Endometrial microvascular endothelial cells (primary cell): ENCODE data around the gene ZNF483. TPM values are rescaled to one million over a fixed set of nuclear protein-coding genes. Genes with fewer than 3 reads are reported as not detected.
"Not testable (repeated sequence)": the region's sequence is repeated elsewhere in the genome, so short reads cannot be mapped to it uniquely, and the experiment has no call there.

ENCODE experiments used
- in situ Hi-C: cut with HindIII; loops from 2 replicates; pipeline ENCODE4 v1.10.0; 2017; ENCODE audit warnings: low sequenced_read_pairs, low pct_unique_long_range_greater_than_20kb; ENCODE audit errors: inconsistent ontology term
- total RNA-seq: library from RNA; depleted of rRNA; stranded (reverse); fragments of >200 nt; gene quantifications from one replicate; pipeline ENCODE4 v1.2.3, GENCODE V29; 2015; ENCODE audit errors: inconsistent ontology term

The ZNF483 gene
- 1.7 TPM for total RNA-seq

GRCh38 chr9:111525056-111525977, at the start of gene ZNF483:
Gene ZNF483 (plus strand): TSS chr9:111525179. CDS start chr9:111527396, 2,217 bp downstream.
- in situ Hi-C loops, result no loop called here

GRCh38 chr9:111475195-111475594, 49.8 kb upstream of the ZNF483 start:
- in situ Hi-C loops, result no loop called here

DNA sequence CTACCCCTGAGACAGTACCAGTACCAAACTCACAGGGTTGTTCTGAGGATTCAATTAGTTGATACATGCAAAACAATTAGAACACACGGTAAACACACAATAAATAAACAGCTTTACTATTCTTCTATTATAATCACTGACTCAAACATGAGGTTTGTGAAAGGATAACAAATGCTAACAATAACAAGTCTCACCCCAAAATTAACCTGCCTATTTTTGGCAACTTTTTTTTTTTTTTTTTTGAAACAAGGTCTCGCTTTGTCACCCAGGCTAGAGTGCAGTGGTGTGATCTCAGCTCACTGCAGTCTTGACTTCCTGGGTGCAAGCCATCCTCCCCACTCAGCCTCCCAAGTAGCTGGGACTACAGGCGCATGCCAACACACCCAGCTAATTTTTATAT, 47.3 kb upstream of the ZNF483 start:
- in situ Hi-C loops, result no loop called here

DNA sequence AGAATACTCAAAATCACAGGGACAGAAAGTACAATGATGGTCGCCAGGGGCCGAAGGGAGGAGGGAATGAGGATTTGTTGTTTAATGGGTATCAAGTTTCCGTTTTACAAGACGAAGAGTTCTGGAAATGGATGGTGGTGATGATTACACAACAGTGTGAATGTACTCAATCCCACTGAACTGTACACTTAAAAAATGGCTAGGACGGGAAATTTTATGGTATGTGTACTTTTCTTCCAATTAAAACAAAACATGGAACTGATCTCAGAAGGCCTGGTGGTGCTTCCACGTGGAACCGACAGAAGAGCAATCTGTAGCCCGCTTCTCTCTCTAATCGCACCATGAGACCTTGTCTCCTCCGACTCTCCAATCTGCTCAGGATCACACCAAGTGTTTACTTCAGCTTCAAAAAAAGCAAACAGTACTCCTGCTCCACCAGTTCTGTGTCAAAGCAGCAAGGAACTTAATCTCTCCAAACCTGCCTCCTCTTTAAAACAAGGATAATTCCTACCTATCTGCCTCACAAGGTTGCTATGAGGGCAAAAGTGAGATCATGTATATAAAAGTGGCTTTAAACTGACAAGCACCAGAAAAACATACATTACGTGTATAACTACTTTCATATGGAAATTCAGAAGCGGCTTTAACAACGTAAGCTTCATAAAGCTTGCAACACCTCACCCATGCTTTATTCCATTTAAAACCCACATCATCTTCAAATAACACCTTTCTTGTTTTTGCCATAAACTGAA, 42.9 kb upstream of the ZNF483 start:
- in situ Hi-C loops, result no loop called here

DNA sequence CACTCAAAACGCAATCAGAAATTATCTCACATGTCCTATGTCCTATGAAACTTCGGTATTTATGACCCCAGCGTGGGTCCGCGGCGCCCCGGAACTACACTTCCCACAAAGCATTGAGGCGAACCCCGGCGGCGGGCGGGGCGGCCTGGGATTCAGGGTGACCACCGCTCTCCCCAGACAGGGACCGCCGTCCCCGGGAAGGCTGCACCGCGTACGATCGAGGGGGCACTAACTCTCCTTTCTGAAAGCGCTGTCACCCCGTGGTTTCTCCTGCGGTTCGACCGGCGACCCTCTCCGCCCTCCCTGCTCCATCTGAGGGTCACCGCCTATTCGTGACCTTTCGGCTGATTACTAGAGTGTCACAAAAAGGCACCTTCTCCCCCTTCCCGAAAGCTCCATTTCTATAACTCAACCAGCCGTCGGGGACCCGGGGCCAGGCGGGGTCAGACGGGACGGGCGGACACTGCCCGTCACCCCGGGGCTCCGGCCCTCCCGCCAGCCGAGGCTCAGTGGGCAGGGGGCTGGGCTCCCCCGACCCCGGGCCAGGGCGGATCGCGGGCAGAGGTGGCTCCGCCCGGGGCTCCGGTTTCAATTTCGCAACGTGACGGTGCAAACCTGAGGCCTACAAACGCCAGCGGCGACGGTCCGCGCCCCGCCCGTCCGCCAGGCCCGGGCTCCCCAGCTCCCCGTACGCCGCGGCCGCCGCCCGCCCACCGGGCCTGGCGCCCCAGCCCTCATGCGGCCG, 42.1 kb upstream of the ZNF483 start:
- in situ Hi-C loops, result no loop called here

GRCh38 chr9:111483439-111483857, 41.5 kb upstream of the ZNF483 start:
- in situ Hi-C loops, result no loop called here

DNA sequence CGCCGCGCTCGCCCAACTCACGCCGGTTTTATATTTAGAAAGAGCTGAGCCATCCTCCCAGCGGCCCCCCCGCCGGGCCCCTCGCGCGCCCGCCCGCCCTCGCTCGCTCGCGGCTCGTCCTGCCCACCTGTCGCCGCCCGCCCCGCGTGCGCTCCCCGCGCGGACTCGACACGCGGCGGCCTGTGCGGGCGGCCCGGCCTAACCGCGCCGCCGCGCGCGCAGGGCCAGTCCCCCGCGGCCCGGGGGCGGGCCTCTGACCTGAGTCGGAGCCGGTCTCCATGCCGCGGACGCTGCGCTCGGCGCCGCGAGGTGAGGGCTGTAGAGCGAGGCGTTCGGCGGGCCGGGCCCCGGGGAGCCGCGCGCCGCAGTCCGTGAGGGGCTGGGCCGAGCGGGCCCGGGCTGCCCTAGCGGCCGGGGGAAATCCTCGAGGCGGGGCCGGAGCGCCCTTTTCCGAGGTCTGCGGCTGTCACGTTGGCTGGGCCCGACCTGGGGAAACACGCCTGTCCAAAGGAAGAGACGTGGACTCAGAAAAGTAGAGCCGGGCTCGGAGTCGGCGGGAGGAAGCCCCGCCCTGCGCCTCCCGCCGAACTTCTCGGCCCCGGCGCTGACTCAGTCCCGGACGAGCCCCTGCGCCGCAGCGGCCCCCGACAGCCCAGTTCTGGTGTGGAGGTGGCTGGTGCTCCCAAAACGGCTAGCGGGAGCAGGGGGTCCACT, 41.0 kb upstream of the ZNF483 start, which contains the start of gene ECPAS:
ECPAS (minus strand) TSS at position 526 of the 714 bp plus-strand sequence. CDS start 11,465 bp downstream, outside the sequence.
- in situ Hi-C loops, result no loop called here

GRCh38 chr9:111484572-111484894, 40.4 kb upstream of the ZNF483 start:
- in situ Hi-C loops, result no loop called here

GRCh38 chr9:111497196-111497595, 27.8 kb upstream of the ZNF483 start:
- in situ Hi-C loops, result not testable (repeated sequence)

- in situ Hi-C loops, result no loop called here
Measured at GRCh38 chr9:111501005-111501562, 23.9 kb upstream of the ZNF483 start.

GRCh38 chr9:111501648-111502047, 23.3 kb upstream of the ZNF483 start:
- in situ Hi-C loops, result no loop called here

DNA sequence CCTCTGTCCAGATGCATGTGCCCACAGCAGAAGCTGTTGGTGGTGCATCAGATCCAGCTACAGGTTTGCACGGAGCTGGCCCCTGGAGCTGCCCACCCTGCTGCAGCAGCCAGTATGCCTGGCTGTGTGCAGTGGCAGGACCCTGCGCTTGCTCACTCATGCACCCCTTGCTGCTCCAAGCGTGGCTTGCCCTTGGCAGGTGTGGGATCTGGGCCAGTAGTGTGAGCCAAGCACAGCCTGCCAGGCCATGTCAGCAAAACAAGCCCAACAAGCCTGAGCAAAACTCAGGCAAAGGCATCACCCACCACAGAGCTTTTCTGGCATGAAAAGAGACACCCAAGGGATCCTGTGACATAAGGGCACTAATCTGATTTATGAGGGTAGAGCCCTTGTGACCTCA, 22.5 kb upstream of the ZNF483 start:
- in situ Hi-C loops, result no loop called here

- in situ Hi-C loops, result not testable (repeated sequence)
Measured at GRCh38 chr9:111511581-111511980, 13.4 kb upstream of the ZNF483 start.

- in situ Hi-C loops, result no loop called here
Measured at GRCh38 chr9:111514967-111515366, 10.0 kb upstream of the ZNF483 start.

- in situ Hi-C loops, result no loop called here
Measured at GRCh38 chr9:111516061-111516465, 8.9 kb upstream of the ZNF483 start.

DNA sequence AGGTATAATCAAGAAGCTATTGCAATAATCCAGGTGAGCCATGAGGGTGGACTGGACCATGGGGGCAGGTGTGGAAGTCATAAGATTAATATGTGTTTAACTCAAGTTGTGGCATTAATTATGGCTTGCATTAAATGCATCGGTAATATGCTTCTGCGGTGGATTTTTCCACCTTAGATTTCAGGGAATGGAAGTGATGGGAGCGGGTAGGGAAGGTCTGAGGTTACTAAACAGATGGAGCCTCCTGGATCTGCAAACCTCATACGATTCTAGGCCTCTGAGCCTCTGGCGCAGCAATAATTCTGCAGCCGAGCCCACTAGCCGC, 286 bp upstream of the ZNF483 start:
- in situ Hi-C loops, result no loop called here

DNA sequence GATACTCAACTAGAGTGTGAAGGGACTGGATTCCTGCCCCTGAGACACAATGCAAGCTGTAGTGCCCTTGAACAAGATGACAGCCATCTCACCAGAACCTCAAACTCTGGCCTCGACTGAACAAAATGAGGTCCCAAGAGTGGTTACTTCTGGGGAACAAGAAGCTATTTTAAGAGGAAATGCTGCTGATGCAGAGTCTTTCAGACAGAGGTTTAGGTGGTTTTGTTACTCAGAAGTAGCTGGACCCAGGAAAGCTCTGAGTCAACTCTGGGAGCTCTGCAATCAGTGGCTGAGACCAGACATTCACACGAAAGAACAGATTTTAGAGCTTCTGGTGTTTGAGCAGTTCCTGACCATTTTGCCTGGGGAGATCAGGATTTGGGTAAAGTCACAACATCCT, 2.4 kb downstream of the ZNF483 start:
- in situ Hi-C loops, result no loop called here

- in situ Hi-C loops, result no loop called here
Measured at GRCh38 chr9:111529787-111530186, 4.8 kb downstream of the ZNF483 start.

GRCh38 chr9:111531716-111532115, 6.7 kb downstream of the ZNF483 start:
- in situ Hi-C loops, result no loop called here
